NB4 (cell line): Measurements from ENCODE around the gene CYP2D6.

Experiments
- CTCF ChIP-seq: IDR thresholded peaks from one replicate; pipeline ENCODE4 v1.5.1; 2012; ENCODE audit warnings: low read depth, low read length
- POLR2A ChIP-seq: IDR thresholded peaks from 2 replicates; pipeline ENCODE4 v1.6.1; 2011; ENCODE audit warnings: mild to moderate bottlenecking; ENCODE audit not compliant: insufficient read length; ENCODE audit errors: extremely low read depth

GRCh38 chr22:42101199-42101598 lies 29.4 kb downstream of the CYP2D6 start:
- TF ChIP-seq CTCF: no peak
- TF ChIP-seq POLR2A: no peak
